Type B pancreatic cell (in vitro differentiated cells): ENCODE results near the gene KIF26B. TPM values are rescaled to one million over a fixed set of nuclear protein-coding genes. Genes with fewer than 3 reads are reported as not detected.

Experiments
- DNase-seq: peaks from one replicate; pipeline ENCODE4 v3.0.0; 2021; ENCODE audit warnings: mixed read lengths; ENCODE audit not compliant: unreplicated experiment; ENCODE audit errors: extremely low spot score
- H3K27ac Mint-ChIP-seq: 2 replicates; pipeline ENCODE4 v1.8.0; 2021; ENCODE audit warnings: mild to moderate bottlenecking, mixed read lengths
- H3K27me3 Mint-ChIP-seq: 2 replicates; pipeline ENCODE4 v1.8.0; 2021; ENCODE audit warnings: mixed read lengths
- H3K36me3 Mint-ChIP-seq: 2 replicates; pipeline ENCODE4 v1.8.0; 2021; ENCODE audit warnings: mixed read lengths
- H3K4me1 Mint-ChIP-seq: one replicate; pipeline ENCODE4 v1.8.0; 2021; ENCODE audit warnings: mixed read lengths; ENCODE audit not compliant: unreplicated experiment
- H3K4me3 Mint-ChIP-seq: 2 replicates; pipeline ENCODE4 v1.8.0; 2021; ENCODE audit warnings: mild to moderate bottlenecking, mixed read lengths
- H3K9me3 Mint-ChIP-seq: 2 replicates; pipeline ENCODE4 v1.8.0; 2021; ENCODE audit warnings: mixed read lengths
- total RNA-seq: library from RNA; stranded (reverse); gene quantifications from 2 replicates; pipeline ENCODE4 v1.2.1, GENCODE V29; 2021; ENCODE audit warnings: low replicate concordance
- TF ChIP-seq, protein P1 (sequence below): fragments of 200-600 bp; sonication (generic); conservative IDR thresholded peaks from 2 replicates; pipeline ENCODE4 v1.5.0; 2021; ENCODE audit warnings: antibody characterized with exemption, mild to moderate bottlenecking

Gene KIF26B
- total RNA-seq, 1 donor from 2014 or later: 22.1 TPM

DNA sequence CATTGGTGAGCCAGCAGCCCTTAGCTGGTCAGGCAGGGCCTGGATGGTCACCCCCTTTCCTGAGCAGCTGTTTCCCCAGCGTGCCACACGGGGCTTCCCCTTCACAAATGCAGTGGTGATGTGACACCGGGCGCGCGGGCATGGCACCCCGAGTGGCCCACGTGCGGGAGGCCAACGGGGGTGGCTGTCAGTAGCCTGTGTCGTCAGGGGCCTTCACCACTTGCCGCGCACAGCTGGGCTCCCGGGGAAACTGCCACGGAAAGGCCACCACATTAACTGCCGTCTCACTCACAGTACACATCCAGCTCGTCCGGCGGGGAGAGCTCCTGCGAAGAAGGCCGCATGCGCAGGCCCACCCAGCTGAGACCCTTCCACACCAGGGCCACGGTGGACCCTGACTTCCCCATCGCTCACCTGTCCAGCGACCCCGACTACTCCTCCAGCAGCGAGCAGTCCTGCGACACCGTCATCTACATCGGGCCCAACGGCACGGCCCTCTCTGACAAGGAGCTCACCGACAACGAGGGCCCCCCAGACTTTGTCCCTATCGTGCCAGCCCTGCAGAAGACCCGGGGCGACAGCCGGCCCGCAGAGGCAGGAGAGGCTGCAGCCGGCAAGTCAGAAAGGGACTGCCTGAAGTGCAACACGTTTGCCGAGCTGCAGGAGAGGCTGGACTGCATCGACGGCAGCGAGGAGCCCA, 530.5 kb downstream of the KIF26B start:
- no peak for DNase-seq
- Mint-ChIP-seq H3K9me3 (no peaks in the 10 kb centered on the region), H3K27me3 (peaks cover 4% of the 10 kb centered on the region), H3K4me1 (peaks cover 22% of the 10 kb centered on the region), H3K4me3 (no peak overlapping the region), H3K27ac (no peak overlapping the region), H3K36me3 (no peaks in the 10 kb centered on the region)
- TF ChIP-seq, protein P1, sequence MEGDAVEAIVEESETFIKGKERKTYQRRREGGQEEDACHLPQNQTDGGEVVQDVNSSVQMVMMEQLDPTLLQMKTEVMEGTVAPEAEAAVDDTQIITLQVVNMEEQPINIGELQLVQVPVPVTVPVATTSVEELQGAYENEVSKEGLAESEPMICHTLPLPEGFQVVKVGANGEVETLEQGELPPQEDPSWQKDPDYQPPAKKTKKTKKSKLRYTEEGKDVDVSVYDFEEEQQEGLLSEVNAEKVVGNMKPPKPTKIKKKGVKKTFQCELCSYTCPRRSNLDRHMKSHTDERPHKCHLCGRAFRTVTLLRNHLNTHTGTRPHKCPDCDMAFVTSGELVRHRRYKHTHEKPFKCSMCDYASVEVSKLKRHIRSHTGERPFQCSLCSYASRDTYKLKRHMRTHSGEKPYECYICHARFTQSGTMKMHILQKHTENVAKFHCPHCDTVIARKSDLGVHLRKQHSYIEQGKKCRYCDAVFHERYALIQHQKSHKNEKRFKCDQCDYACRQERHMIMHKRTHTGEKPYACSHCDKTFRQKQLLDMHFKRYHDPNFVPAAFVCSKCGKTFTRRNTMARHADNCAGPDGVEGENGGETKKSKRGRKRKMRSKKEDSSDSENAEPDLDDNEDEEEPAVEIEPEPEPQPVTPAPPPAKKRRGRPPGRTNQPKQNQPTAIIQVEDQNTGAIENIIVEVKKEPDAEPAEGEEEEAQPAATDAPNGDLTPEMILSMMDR: no peak

DNA sequence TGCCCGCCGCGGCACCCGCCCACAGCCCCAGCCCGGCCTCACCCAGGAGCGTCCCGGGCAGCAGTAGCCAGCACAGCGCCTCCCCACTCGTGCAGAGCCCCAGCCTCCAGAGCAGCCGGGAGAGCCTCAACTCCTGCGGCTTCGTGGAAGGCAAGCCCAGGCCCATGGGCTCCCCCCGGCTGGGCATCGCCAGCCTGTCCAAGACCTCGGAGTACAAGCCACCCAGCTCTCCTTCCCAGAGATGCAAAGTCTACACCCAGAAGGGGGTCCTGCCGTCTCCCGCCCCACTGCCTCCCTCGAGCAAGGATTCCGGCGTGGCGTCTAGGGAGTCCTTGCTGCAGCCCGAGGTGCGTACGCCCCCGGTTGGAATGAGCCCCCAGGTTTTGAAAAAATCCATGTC, 531.2 kb downstream of the KIF26B start:
- TF ChIP-seq, protein P1: no peak
- H3K9me3 Mint-ChIP-seq: no peaks in the 10 kb centered on the region
- DNase-seq: no peak
- peaks cover 7% of the 10 kb centered on the region for H3K27me3 Mint-ChIP-seq
- no peak overlapping the region for H3K4me3 Mint-ChIP-seq
- H3K4me1 Mint-ChIP-seq: peaks cover 20% of the 10 kb centered on the region
- no peak overlapping the region for H3K27ac Mint-ChIP-seq
- no peaks in the 10 kb centered on the region for H3K36me3 Mint-ChIP-seq

DNA sequence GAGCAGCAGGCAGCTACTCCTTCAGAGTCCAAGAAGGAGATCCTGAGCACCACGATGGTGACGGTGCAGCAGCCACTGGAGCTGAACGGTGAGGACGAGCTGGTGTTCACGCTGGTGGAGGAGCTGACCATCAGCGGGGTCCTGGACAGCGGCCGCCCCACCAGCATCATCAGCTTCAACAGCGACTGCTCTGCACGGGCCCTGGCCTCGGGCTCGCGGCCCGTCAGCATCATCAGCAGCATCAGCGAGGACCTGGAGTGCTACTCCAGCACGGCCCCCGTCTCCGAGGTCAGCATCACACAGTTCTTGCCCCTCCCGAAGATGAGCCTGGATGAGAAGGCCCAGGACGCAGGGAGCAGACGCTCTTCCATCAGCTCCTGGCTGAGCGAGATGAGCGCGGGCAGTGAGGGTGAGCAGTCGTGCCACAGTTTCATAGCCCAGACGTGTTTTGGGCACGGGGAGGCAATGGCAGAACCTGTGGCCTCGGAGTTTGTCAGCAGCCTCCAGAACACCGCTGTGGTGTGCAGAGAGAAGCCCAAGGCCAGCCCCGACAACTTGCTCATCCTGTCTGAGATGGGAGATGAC, 531.8 kb downstream of the KIF26B start:
- Mint-ChIP-seq H3K9me3 (no peaks in the 10 kb centered on the region), H3K27ac (no peak overlapping the region), H3K4me3 (no peak overlapping the region), H3K36me3 (no peaks in the 10 kb centered on the region), H3K27me3 (peaks cover 8% of the 10 kb centered on the region), H3K4me1 (peaks cover 21% of the 10 kb centered on the region)
- no peak for DNase-seq
- TF ChIP-seq, protein P1: no peak

DNA sequence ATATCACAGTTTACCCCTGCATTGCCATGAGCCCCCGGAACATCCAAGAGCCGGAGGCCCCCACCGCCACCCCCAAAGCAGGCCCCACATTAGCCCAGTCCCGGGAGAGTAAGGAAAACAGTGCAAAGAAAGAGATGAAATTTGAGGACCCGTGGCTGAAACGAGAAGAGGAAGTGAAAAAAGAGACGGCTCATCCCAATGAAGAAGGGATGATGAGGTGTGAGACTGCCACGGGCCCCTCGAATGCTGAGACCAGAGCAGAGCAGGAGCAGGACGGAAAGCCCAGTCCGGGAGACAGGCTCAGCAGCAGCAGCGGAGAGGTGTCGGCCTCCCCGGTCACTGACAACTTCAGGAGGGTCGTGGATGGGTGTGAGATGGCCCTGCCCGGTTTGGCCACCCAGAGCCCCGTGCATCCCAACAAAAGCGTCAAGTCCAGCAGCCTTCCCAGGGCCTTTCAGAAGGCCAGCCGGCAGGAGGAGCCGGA, 532.4 kb downstream of the KIF26B start:
- Mint-ChIP-seq H3K4me1 (peaks cover 21% of the 10 kb centered on the region), H3K4me3 (no peak overlapping the region), H3K36me3 (no peaks in the 10 kb centered on the region), H3K27me3 (peaks cover 8% of the 10 kb centered on the region), H3K27ac (no peak overlapping the region), H3K9me3 (no peaks in the 10 kb centered on the region)
- TF ChIP-seq, protein P1: no peak
- no peak for DNase-seq

DNA sequence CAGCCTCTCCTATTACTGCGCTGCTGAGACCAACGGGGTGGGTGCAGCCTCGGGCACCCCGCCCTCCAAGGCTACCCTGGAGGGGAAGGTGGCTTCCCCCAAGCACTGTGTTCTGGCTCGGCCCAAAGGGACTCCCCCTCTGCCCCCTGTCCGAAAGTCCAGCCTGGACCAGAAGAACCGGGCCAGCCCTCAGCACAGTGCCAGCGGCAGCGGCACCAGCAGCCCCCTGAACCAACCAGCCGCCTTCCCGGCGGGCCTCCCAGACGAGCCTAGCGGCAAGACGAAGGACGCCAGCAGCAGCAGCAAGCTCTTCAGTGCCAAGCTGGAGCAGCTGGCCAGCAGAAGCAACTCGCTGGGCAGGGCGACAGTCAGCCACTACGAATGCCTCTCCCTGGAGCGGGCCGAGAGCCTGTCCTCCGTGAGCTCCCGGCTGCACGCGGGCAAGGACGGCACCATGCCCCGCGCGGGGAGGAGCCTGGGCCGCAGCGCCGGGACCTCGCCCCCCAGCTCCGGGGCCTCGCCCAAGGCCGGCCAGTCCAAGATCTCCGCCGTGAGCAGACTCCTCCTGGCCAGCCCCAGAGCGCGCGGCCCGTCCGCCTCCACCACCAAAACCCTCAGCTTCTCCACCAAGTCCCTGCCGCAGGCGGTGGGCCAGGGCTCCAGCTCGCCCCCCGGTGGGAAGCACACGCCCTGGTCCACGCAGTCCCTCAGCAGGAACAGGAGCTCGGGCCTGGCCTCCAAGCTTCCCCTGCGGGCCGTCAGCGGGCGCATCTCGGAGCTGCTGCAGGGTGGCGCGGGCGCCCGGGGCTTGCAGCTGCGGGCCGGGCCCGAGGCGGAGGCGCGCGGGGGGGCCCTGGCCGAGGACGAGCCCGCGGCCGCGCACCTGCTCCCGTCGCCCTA, 533.1 kb downstream of the KIF26B start:
- H3K27ac Mint-ChIP-seq: no peak overlapping the region
- H3K4me3 Mint-ChIP-seq: no peak overlapping the region
- peaks cover 18% of the 10 kb centered on the region for H3K4me1 Mint-ChIP-seq
- H3K27me3 Mint-ChIP-seq: peaks cover 8% of the 10 kb centered on the region
- TF ChIP-seq, protein P1: no peak
- H3K9me3 Mint-ChIP-seq: no peaks in the 10 kb centered on the region
- no peak for DNase-seq
- H3K36me3 Mint-ChIP-seq: no peaks in the 10 kb centered on the region
